ENCODE results near the gene DNAJB6.
A peak's percentile ranks its signal among the peaks of the same experiment; 100 is the strongest.

DNAJB6 gene

DNA sequence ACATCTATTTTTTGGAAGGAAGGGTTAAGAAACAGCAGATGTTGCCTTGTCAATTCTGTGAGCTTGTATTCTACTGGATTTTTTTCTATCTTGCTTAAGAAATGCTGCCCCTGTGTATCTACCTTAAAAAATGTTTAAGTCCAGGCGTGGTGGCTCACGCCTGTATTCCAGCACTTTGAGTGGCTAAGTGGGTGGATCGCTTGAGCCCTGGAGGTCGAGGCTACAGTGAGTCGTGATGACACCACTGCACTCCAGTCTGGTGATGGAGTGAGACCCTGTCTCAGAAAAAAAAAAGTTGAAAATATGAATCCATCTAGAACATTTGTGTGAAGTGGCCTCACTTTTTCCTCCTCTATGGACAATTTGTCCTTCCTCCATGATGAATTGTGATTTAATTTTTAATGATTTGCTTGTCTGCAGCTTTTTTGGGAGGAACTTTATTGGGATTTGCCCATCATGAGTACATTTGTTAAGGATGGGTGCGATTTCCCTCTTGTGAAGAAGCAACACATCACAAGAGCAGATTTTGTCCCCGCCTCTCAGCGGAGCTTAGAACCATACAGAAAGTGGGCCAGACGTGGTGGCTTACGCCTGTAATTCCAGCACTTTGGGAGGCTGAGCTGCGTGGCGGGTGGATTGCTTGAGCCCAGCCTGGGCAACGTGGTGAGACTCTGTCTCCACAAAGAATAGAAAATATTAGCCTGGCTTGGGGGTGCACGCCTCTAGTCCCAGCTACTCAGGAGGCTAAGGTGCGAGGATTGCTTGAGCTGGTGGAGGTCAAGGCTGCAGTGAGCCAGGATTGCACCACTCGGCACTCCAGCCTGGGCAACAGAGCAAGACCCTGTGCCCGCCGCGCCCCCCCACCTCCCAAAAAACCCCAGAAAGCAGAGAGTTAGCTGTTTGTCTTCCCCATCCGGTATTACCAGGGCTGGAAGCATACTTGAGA is 57.7 kb downstream of the DNAJB6 start:
- DNase-seq: no peak

DNA sequence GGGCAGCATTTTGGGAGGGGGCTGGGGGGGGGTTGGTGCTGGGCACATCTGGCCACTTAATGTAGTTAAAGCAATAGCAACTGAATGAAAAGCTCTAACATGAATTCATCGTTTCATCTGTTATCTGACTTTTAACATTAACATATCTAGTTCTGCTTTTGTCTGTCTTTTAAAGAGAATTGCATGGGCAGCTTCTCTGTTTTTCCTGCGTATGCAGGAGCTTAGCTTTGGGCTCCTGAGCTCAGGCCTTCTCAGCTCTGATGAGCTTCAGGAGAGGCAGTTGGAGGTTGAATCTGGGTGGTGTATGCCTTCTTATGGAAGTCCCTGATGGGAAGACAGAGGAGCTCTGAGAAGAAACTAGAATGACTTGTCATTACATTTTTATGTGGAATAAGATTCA is 58.4 kb downstream of the DNAJB6 start:
- DNase-seq: no peak

DNA sequence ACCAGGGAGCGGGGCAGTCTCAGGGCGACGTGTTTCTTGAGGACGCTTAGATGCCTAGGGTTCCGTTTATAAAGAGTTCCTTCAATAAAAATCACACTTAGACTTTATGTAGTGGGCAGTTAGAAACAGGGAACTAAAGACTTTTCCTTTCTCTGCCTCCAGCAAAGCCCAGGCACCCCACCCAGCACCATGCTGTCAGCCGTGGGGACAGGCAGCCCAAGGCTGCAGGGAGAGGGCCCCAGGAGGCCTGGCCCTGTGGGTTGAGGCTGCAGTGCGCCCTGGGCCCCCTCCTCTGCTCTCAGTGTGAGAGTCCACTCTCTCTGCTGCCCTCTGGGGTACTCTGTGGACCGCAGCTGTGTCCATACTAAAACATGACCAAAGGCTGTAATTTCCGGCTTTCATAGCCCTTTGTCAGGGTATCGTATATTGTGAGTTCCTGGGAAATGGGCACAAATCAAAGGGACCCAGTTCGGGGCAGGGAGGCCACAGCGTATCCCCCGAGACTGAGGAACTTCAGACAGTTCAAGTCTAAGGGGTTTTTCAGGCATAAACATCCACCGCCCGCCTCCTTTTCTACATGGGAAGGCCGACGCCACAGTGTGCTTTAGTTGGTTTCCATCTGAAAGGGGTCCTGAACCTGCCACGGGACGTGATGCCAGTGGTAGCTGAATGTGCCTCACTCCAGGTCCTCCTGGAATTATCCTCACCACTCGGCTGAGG is 59.7 kb downstream of the DNAJB6 start:
- DNase-seq: no peak

DNA sequence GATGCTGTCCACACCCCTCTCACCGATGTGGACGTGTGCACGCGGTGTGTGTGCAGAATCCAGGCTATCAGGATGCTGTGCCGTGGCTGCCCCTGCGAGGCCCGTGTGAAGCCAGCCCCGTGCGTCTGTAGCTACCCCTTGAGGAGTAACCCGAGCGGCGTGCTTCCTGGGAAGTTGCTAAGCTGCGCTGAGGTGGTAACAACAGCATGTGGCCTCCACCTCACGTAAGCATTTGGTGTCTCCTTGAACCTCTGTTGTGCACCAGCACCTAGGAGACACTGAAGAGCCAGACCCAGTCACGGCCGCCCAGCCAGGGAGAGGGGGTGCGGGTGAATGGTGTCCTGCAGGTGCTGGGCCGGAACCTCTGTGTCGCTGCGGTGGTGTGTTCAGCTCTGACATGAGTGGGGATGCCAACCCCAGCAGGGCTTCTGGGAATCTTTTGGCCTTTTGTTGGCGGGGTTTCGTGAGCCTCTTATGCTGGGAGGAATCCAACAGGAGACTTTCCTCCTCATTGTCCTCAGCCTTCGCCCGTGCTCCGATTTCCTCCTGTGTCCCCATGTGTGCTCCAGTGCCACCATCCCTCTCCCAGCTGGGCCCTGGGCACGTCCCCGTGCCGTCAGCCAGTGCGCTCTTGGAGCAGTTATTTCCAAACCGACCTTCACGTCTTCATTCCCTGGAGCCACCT is 60.4 kb downstream of the DNAJB6 start:
- no peak for DNase-seq

DNA sequence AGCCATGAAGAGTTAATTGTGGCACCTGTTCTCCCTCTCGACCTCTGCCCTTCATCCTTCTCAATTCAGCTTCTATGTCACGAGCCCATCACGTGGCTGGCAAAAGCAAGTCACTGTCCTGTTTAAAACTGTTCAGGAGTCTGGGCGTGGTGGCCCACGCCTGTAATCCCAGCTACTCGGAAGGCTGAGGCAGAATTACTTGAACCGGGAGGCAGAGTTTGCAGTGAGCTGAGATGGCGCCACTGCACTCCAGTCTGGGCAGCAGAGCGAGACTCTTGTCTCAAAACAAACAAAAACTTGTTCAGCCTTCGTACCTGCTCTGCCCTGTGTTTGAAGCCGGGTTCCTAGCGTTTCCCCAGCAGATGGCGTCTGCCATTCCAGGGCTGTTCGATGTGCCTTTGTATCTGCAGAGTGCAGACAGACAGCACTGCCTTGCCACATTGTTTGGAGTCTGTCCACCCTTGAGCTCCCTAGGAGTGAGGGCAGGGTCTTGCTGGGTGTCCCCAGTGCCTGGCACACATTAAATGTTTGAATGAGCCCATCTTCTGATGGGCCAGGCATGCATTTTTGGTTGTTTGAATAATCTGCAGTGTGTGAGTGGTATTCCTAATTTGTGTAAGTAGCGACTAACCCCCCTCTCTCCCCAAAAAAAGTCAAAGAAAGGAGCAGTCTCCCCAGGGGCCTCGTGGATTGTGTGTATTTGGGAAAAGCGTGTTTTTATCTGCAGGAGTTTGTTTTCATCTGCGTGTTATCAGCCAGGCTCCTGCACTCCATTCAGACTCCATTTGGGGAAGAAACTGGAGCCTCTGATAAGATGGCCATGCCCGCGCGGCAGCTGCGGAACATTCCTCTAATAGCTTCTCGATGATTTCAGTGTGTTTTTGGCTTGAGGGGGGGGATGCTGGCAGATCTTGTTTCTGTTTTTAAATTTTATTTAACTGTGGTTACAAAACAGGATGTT is 61.2 kb downstream of the DNAJB6 start:
- DNase-seq: peak in 1 of 58 donors; percentile 6

DNA sequence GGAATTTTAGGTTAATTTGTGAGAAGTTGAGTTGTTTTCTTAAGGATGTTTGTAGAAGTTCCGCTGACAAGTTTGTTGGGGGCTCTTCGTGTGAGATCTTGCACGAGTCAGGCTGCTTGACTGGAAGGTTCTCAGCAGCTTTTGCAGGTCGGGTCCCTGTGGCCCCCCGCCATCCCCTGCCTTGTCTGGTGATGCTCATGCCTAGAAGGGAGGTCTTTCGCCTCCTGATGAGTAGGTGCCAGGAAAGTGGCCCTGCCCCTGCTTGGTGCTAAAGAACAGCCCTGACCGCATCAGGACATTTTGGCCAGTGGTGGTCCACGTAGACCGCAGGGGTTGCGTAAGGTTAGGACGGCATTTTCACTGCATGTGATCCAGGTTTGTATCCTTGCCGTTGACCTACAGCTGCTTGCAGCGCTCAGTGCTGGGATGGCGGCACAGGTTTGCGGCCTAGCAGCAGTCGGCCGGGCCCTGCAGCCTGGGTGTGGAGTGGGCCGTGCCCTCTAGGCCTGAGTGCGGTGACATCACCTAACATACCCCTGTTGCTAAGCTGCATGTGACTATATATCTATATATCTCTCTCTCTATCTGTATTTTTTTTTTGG is 62.4 kb downstream of the DNAJB6 start:
- no peak for DNase-seq

DNA sequence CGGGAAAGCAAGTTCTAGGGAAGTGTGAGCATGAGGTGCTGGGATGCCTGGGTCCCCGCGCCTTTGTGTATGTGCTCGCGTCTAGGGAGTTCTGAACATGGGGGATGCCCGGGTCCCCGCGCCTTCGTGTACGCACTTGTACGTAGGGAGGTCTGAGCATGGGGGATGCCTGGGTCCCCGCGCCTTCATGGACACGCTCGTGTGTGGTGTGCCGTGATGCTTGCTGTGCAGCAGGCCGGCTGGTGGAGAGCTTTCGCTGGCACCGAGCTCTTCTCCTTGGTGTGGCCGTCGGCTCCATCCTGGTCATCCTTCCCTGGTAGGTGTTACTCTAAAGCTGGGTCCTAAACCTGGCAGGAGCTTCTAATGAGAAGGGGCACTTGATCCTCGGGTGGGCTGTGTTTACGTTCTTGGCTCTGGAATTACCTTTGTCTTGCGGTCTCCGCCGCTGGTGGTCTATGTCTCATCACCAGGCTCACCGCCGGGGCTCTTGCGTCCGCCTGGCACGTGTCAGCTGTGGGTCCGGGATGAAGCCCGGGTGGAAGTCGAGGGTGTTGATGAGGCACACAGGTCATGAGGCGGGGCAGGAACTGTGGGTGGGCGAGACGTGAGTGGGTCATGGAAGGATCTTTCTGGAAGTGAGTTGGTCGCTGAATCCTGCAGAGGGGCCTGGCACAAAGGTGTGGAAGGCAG is 63.5 kb downstream of the DNAJB6 start:
- DNase-seq: no peak

DNA sequence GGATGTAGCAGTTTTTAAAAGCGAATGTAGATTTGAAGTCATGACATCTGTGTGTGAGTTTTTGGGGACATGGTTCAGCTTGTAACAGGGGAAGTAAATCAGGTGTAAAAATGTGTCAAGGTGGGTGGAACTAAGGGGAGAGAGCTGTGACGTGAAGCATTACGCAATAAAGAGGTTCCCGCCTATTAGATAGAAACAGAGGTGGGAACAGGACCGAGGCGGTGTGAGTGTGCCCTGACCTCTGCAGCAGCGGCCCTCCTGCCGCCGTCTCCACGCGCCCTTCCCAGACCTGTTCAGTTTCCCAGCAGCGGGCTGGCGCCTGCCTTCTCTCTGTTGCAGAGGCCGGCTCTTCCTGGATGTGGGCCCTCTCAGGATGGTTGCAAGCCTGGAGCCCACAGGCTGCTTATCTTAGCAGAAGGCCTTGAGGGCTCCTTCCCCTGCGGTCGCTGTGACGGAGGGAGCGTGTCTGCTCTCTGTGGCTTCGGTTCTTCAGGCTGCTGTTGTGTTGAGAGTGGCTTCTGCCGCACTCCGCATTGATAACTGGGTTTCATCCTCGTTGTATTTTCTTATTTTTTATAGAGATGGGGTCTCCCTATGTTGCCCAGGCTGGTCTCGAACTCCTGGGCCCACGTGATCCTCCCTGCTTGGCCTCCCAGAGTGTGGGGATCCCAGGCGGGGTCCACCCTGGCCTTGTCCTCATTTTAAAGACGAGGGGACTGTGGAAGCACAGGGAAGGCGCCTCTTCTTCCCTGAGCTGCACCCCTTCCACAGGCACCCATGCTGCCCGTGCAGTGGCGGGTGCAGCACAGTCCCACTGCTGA is 65.0 kb downstream of the DNAJB6 start:
- DNase-seq: no peak

DNA sequence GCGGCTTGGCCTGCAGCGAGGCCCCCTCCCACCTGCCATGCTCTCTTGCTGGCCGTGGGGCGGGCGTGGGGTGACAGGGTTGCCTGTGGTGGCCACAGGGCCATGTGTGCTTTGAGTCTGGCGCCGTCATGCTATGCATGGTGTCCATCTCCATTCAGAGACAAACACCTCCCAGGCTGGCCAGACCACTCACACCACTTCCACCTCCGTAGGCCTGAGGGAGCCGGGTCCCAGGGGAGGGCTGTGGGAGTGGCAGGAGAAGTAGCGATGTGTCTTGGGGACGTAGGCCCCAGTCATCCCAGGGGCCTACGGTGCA is 65.5 kb downstream of the DNAJB6 start:
- DNase-seq: no peak

DNA sequence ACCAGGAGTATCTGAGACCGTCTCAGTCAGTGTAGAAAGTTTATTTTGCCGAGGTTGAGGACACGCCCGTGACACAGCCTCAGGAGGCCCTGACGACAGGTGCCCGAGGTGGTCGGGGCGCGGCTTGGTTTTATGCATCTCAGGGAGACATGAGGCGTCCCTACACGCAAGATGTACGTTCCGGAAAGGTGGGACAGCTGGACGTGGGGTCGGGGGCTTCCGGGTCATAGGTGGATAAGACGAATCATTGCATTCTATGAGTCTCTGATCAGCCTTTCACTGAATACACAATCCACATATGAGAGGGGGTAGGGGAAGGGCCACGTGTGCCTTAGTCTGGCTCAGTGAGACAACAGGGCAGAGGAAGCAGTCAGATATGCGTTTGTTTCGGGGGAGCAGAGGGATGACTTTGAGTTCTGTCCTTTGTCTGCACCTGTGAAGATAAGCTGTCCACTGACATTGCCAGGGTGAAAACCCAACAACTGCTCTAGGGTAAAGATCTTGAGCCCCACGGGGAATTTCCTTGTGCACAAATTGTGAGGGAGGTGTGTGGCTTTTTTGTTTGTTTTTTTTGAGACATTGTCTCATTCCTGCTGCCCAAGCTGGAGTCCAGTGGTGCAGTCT is 66.2 kb downstream of the DNAJB6 start:
- DNase-seq: no peak

DNA sequence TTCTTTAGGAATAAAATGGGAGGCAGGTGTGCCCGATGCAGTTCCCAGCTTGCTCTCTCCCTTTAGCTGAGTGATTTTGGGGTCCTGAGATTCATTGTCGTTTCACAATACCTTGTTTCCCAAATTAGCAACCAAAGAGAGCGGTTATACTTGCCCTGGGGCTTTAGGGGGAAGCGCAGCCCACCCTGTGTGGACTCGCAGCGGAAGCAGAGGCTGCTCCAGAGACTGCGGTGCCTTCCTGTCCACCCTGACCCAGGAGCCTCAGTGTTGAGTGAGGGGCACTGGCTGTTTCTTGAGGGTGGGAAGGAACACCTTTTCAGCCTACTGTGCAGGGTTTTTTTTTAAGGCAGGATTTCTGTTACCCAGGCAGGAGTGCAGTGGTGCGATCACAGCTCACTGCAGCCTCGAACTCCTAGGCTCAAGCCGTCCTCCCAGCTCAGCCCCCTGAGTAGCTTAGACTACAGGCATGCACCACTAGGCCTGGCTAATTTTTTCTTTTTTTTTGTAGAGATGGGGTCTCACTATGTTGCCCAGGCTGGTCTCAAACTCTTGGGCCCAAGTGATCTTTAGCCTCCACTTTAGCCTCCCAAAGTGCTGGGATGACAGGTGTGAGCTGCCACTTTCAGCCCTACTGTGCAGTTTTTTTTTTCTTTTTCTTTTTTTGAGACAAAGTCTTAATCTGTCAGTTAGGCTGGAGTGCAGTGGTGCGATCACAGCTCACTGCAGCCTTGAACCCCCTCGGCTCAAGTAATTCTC is 67.0 kb downstream of the DNAJB6 start:
- no peak for DNase-seq

DNA sequence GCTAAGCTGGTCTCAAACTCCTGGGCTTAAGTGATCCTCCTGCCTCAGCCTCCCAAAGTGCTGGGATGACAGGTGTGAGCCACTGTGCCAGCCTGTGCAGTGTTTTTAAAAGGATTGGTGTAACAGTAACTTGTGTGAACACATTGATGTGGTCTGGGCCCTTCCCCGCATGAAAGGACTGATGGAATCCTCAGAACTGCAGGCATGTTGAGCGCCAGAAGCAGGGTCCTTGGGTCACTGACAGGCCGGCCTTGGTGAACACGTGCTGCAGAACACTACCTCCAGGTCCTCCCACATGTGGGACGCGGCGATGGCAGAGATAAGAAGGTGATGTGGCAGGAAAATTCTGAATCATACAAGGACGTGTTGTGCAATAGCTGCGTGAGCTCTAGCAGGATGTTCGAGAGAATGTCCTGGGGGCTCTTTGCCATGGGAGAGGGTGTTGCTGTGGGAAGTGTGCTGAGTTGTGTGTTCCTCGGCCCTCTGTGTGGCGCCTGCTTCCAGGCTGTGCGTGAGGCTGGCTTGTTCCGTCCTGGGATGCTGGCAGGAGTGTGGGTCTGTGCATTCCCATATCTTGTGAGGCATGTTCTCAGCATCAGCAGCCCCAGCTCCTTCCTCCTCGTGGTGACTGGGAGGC is 68.2 kb downstream of the DNAJB6 start:
- no peak for DNase-seq

DNA sequence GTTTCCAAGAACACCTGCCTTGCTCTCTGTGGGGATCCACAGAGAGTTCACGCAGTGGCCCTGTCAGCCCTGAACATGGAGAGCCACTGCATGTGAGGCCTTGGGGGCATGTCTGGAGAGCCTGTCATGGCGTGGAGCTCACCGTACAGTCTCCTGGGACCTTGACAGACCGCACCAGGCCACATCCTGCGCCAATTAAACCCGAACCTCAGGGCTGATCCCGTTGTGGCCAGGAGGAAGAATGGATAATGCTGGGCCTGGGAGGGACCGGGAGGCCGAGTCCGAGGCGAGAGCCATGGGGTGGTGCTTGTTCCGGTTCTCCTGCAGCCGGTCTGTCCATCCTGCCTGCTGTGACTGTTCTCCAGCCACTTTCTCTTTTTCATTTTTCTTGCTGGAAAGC is 68.7 kb downstream of the DNAJB6 start:
- DNase-seq: no peak

DNA sequence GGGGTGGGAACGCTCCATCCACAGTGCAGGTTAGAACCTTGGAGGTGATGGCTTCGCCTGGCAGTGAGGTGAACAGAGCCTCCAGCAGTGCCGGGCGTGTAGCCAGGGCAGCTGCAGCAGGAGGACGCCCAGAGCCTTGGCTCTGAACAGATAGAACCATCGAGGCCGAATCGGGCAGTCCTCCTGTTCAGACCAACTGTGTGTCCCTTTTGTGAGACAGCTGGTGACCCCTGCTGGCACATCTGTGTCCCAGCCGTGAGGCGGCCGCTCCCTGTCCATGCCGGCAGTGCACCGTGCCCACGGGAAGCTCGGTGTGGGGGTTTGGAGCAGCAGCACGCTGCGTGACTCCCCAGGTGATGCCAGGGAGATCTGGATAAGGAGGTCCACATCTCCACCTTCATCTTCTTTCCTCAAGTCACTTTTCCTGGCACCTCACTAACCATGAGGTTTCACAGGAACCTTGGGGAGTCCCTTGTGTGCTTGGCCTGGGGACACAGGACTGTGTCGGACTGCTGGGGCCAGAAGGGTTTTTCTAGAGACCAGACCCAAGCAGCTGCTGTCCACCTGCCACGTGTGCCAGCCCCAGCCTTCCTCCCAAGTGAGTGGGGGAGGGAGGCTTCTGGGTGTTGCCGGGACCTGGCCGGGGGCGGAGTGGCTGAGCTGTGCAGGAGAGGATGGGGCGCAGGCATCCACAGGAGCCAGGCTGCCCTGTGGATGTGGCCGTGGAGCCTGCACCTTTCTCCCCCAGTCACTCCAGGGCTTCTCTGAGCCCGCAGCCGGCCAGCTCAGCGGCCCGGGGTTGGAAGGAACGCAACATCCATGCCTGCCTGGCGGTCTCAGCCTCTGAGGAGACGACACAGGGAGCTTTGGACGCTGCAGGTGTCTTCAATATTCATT is 69.4 kb downstream of the DNAJB6 start:
- DNase-seq: peak in 7 of 58 donors; percentile 4 to 36 (median 12)

DNA sequence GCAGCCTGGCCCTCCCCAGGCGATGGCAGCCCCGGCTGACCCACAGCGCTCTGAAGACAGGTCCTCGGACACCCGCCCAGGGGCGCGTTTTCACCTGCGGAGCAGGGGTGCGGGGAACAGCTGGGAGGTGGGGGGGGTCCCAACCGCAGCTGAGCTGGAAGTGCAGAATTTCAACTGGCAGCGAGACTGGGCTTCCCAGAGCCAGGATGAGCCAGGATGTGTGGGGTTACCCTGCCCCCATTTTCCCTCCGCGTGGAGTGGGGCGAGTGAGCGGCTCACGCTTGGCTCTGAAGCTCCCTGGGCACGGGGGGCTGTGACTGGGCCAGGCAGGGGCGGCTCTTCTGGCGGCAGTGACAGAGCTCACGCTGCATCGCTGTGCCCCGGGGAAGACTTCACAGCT is 70.2 kb downstream of the DNAJB6 start:
- no peak for DNase-seq
